HepG2 (cell line): Measurements from ENCODE around the gene CNTN5.

ENCODE experiments used
- BHLHE40 ChIP-seq: IDR thresholded peaks from 2 replicates; pipeline ENCODE4 v1.6.1; 2011; ENCODE audit warnings: low read length, improper control_type of control experiment
- FOXA1 ChIP-seq, 2 experiments: fragments of 450-650 bp in 1 of 2; sonication (generic) in 1 of 2; formaldehyde crosslinking in 1 of 2; IDR thresholded peaks; 2 replicates each; pipeline versions ENCODE4 v1.4.0 to v1.6.1; 2016 to 2020; ENCODE audit warnings: missing genetic modification reagents in 1 of 2
- HNRNPK ChIP-seq: fragments of 200-400 bp; formaldehyde crosslinking; IDR thresholded peaks from 2 replicates; pipeline ENCODE4 v1.6.1; 2018; ENCODE audit warnings: low read length, low read depth, moderate library complexity, mild to moderate bottlenecking; ENCODE audit not compliant: poor library complexity, severe bottlenecking
- MAFG ChIP-seq: sonication (generic); formaldehyde crosslinking; IDR thresholded peaks from 2 replicates; pipeline ENCODE4 v1.5.1; 2020; ENCODE audit warnings: mild to moderate bottlenecking, missing genetic modification reagents
- MYC ChIP-seq: sonication (generic); formaldehyde crosslinking; IDR thresholded peaks from 2 replicates; pipeline ENCODE4 v1.9.0; 2021; ENCODE audit warnings: missing genetic modification reagents, borderline replicate concordance
- ZNF12 ChIP-seq: sonication (generic); formaldehyde crosslinking; IDR thresholded peaks from 2 replicates; pipeline ENCODE4 v1.5.0; 2020; ENCODE audit warnings: missing genetic modification reagents
- ZNF607 ChIP-seq: sonication (generic); formaldehyde crosslinking; IDR thresholded peaks from 2 replicates; pipeline ENCODE4 v1.5.1; 2020; ENCODE audit warnings: missing genetic modification reagents, mild to moderate bottlenecking, borderline replicate concordance
- TF ChIP-seq, protein P1 (sequence below): sonication (generic); formaldehyde crosslinking; IDR thresholded peaks from 2 replicates; pipeline ENCODE4 v1.9.0; 2021; ENCODE audit warnings: mild to moderate bottlenecking, missing genetic modification reagents

DNA sequence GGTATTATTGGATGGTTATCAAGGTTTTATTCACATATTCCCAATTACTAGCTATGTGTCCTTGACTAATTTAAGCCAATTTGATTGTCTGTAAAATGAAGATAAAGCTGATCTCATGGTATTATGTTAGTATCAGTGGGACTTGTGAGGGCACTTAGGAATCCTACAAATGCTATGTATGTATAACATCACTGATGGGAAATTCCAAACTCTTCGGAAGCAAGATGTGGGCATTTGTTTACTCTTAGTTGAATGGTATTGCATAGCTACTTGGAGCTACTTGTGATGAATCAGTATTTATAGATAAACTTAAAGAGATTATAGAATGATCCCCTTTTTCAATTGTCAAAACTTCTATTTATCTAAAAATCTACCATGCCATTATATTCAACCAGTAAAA, 239.9 kb downstream of the CNTN5 start:
- TF ChIP-seq FOXA1 (IDR thresholded peaks at IDR 0.05) = no peak
- TF ChIP-seq FOXA1 (CRISPR knock-in tag; IDR thresholded peaks at IDR 0.05) = no peak
- no peak for TF ChIP-seq MYC (CRISPR knock-in tag)
- TF ChIP-seq ZNF607 (CRISPR knock-in tag) = no peak
- no peak for TF ChIP-seq HNRNPK
- TF ChIP-seq ZNF12 (CRISPR knock-in tag) = no peak
- TF ChIP-seq MAFG = no peak
- TF ChIP-seq, protein P1, sequence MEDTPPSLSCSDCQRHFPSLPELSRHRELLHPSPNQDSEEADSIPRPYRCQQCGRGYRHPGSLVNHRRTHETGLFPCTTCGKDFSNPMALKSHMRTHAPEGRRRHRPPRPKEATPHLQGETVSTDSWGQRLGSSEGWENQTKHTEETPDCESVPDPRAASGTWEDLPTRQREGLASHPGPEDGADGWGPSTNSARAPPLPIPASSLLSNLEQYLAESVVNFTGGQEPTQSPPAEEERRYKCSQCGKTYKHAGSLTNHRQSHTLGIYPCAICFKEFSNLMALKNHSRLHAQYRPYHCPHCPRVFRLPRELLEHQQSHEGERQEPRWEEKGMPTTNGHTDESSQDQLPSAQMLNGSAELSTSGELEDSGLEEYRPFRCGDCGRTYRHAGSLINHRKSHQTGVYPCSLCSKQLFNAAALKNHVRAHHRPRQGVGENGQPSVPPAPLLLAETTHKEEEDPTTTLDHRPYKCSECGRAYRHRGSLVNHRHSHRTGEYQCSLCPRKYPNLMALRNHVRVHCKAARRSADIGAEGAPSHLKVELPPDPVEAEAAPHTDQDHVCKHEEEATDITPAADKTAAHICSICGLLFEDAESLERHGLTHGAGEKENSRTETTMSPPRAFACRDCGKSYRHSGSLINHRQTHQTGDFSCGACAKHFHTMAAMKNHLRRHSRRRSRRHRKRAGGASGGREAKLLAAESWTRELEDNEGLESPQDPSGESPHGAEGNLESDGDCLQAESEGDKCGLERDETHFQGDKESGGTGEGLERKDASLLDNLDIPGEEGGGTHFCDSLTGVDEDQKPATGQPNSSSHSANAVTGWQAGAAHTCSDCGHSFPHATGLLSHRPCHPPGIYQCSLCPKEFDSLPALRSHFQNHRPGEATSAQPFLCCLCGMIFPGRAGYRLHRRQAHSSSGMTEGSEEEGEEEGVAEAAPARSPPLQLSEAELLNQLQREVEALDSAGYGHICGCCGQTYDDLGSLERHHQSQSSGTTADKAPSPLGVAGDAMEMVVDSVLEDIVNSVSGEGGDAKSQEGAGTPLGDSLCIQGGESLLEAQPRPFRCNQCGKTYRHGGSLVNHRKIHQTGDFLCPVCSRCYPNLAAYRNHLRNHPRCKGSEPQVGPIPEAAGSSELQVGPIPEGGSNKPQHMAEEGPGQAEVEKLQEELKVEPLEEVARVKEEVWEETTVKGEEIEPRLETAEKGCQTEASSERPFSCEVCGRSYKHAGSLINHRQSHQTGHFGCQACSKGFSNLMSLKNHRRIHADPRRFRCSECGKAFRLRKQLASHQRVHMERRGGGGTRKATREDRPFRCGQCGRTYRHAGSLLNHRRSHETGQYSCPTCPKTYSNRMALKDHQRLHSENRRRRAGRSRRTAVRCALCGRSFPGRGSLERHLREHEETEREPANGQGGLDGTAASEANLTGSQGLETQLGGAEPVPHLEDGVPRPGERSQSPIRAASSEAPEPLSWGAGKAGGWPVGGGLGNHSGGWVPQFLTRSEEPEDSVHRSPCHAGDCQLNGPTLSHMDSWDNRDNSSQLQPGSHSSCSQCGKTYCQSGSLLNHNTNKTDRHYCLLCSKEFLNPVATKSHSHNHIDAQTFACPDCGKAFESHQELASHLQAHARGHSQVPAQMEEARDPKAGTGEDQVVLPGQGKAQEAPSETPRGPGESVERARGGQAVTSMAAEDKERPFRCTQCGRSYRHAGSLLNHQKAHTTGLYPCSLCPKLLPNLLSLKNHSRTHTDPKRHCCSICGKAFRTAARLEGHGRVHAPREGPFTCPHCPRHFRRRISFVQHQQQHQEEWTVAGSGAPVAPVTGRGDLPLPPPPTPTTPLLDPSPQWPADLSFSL (CRISPR knock-in tag) = no peak
- TF ChIP-seq BHLHE40 = no peak
